Measurements from ENCODE around the gene SYPL2.

DNA sequence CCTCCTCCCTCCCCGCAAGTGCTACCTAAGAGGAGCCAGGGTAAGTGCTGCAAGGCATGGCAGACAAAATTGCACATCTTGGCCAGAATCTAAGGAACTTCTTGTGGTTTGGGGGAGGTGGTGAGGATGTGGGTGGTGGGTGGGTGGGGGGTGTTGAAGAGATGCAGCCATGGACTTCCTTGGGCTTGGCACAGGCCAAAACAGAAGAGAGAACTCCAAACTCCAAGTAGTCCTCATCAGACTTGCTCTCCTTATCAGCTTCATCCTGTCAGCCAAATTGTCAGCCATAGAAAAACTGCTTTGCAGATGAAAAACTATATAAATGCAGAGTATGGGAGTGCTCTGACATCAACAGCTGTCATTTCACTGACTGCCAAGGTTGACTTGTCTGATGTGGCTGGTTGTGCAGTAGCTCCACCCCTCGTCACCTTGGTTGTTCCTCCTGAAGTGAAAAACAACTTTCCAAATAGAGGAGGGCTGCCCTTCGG lies 36.1 kb downstream of the SYPL2 start:
- TF ChIP-seq, protein P1, sequence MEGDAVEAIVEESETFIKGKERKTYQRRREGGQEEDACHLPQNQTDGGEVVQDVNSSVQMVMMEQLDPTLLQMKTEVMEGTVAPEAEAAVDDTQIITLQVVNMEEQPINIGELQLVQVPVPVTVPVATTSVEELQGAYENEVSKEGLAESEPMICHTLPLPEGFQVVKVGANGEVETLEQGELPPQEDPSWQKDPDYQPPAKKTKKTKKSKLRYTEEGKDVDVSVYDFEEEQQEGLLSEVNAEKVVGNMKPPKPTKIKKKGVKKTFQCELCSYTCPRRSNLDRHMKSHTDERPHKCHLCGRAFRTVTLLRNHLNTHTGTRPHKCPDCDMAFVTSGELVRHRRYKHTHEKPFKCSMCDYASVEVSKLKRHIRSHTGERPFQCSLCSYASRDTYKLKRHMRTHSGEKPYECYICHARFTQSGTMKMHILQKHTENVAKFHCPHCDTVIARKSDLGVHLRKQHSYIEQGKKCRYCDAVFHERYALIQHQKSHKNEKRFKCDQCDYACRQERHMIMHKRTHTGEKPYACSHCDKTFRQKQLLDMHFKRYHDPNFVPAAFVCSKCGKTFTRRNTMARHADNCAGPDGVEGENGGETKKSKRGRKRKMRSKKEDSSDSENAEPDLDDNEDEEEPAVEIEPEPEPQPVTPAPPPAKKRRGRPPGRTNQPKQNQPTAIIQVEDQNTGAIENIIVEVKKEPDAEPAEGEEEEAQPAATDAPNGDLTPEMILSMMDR (IDR thresholded peaks at IDR 0.05; ENCODE audit: low read depth, low read length, poor library complexity, severe bottlenecking): no peak
- TF ChIP-seq EZH2phosphoT487 (IDR thresholded peaks at IDR 0.05; ENCODE audit: borderline replicate concordance, low read length): no peak
